GM19035 (cell line): ENCODE data around the gene FHOD3.
"Not testable (repeated sequence)": the region's sequence is repeated elsewhere in the genome, so short reads cannot be mapped to it uniquely, and the experiment has no call there.

Source experiments
- ATAC-seq: cut with Tn5 transposase; IDR thresholded peaks from one replicate; pipeline ENCODE4 v1.9.1; 2021; ENCODE audit not compliant: unreplicated experiment

The FHOD3 gene

GRCh38 chr18:36761186-36761698 lies 463.7 kb downstream of the FHOD3 start:
- ATAC-seq = no peak

GRCh38 chr18:36762074-36762473 lies 464.6 kb downstream of the FHOD3 start:
- ATAC-seq = no peak

GRCh38 chr18:36762965-36763364 lies 465.5 kb downstream of the FHOD3 start:
- not testable (repeated sequence) for ATAC-seq

- ATAC-seq = no peak
Observed at GRCh38 chr18:36766836-36767235, 469.3 kb downstream of the FHOD3 start.

GRCh38 chr18:36769172-36769571 lies 471.7 kb downstream of the FHOD3 start:
- no peak for ATAC-seq

- ATAC-seq = no peak
Observed at GRCh38 chr18:36769611-36770314, 472.2 kb downstream of the FHOD3 start.

GRCh38 chr18:36770315-36770946 lies 472.9 kb downstream of the FHOD3 start:
- no peak for ATAC-seq

GRCh38 chr18:36771245-36771644 lies 473.7 kb downstream of the FHOD3 start:
- no peak for ATAC-seq

- ATAC-seq = no peak
Observed at GRCh38 chr18:36772241-36772723, 474.8 kb downstream of the FHOD3 start.

- no peak for ATAC-seq
Observed at GRCh38 chr18:36775396-36775795, 477.9 kb downstream of the FHOD3 start.

GRCh38 chr18:36776650-36777049 lies 479.1 kb downstream of the FHOD3 start:
- no peak for ATAC-seq

- no peak for ATAC-seq
Observed at GRCh38 chr18:36777566-36777965, 480.1 kb downstream of the FHOD3 start.

GRCh38 chr18:36780748-36781147 lies 483.2 kb downstream of the FHOD3 start:
- ATAC-seq = no peak

GRCh38 chr18:36782710-36783109 lies 485.2 kb downstream of the FHOD3 start:
- ATAC-seq = no peak

GRCh38 chr18:36783792-36784191 lies 486.3 kb downstream of the FHOD3 start:
- no peak for ATAC-seq

GRCh38 chr18:36786686-36787085 lies 489.2 kb downstream of the FHOD3 start:
- ATAC-seq = no peak

GRCh38 chr18:36792634-36793283 lies 495.2 kb downstream of the FHOD3 start:
- no peak for ATAC-seq

GRCh38 chr18:36798738-36799473 lies 501.4 kb downstream of the FHOD3 start:
- ATAC-seq = no peak

- ATAC-seq = no peak
Observed at GRCh38 chr18:36805105-36805504, 507.6 kb downstream of the FHOD3 start.

- ATAC-seq = no peak
Observed at GRCh38 chr18:36808681-36809080, 511.2 kb downstream of the FHOD3 start.
